Umbilical cord (tissue), 2 donors: Measurements from ENCODE around the gene C1S. TPM values are rescaled to one million over a fixed set of nuclear protein-coding genes. Genes with fewer than 3 reads are reported as not detected.
"Not testable (repeated sequence)": the region's sequence is repeated elsewhere in the genome, so short reads cannot be mapped to it uniquely, and the experiment has no call there.

Experiments
- DNase-seq: peaks from one replicate; pipeline ENCODE4 v3.0.0-alpha.2; 2015; ENCODE audit warnings: low spot score
- total RNA-seq: library from RNA; depleted of rRNA; stranded (reverse); fragments of >200 nt; gene quantifications from one replicate; pipeline ENCODE4 v1.2.3, GENCODE V29; 2014; ENCODE audit warnings: low replicate concordance; ENCODE audit not compliant: insufficient read depth

Gene C1S
- total RNA-seq, 1 donor from 2014 or later: 201 TPM

GRCh38 chr12:7046383-7047105 is 14.0 kb upstream of the C1S start:
- DNase-seq: no peak

DNA sequence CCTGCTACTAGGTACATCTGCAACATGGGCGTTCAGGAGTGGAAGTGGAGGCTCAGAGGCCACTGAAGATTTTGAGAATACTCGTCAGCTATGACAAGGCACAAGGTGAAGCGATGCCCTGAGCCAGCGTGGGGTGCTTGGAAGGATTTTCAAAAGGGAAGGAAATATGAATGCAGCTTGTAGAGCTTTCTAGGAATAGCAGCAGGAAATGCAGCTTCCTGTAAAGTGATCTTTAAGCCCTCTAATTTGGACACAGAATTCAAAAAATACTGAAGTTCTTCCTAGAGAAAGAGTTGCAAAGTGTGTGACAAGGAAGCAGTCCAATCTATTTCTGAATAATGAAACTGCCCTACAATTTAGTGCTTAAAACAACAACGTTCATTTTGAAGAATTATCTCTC is 13.2 kb upstream of the C1S start:
- no peak for DNase-seq

- not testable (repeated sequence) for DNase-seq
Measured at GRCh38 chr12:7049445-7049951, 11.0 kb upstream of the C1S start.

DNA sequence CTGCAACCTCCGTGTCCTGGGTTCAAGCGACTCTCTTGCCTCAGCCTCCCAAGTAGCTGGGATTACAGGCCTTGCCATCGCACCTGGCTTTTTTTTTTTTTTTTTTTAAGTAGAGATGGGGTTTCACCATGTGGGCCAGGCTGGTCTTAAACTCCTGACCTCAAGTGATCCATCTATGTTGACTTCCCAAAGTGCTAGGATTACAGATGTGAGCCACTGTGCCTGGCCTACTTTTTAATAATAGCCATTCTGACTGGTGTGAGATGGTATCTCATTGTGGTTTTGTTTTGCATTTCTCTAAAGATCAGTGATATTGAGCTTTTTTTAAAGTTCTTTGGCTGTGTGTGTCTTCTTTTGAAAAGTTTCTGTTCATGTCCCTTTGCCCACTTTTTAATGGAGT is 10.5 kb upstream of the C1S start:
- DNase-seq: not testable (repeated sequence)

- DNase-seq: no peak
Measured at GRCh38 chr12:7054925-7055324, 5.6 kb upstream of the C1S start.

- not testable (repeated sequence) for DNase-seq
Measured at GRCh38 chr12:7055736-7056135, 4.8 kb upstream of the C1S start.

DNA sequence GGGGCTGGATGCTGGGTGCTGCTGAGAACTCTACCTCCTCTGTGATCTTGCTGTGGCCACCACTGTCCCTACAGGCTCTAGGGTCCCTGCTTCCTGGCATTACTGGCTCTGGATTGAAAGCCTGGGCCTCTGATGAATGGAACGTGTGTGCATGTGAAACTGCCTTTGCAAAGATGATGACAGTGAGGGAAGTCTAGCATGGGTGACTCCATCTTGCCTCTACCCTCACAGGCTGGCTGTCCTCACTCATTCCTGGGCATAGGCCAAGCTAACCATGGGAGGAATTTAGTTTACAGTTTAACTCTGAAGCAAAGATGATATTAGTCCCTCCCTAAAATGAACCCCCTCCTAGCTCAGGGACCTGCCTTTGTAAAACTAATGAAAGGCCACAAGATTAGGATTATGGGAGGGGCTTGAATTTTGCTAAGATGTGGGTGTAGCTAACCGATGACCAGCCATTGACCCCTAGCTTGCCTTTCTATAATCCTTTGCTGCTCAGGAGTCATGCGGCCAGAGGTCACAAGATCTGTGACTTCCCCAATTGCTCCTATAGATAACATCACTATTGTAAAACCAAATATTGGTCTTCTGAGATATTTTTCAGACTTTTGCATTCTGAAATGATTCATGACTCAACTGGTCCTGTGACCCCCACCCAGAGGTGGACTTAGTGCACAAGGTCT is 2.2 kb upstream of the C1S start:
- DNase-seq: no peak

DNA sequence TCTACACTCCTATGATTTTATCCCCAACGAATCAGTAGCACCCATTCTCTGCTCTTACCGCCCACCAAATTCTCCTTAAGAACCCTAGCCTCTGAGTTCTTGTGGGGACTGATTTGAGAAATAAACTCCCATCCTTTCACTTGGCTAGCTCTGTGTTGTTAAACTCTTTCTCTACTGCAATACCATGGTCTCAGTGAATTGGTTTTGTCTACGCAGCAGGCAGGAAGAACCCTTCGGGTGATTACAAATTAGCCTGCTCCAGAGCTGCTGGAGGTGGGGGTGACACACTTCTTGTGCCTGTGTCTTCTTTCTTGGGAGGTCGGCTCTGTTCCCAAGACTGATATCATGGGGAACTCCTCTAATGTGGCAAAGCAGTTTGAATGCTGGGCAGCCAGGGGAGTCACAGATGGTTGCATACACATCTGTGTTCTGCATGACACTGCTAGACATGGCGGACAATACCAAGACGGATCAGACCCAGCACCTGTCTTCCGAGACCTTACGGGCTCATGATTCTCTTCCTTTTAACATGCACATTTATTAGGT is 1.6 kb upstream of the C1S start:
- no peak for DNase-seq

DNA sequence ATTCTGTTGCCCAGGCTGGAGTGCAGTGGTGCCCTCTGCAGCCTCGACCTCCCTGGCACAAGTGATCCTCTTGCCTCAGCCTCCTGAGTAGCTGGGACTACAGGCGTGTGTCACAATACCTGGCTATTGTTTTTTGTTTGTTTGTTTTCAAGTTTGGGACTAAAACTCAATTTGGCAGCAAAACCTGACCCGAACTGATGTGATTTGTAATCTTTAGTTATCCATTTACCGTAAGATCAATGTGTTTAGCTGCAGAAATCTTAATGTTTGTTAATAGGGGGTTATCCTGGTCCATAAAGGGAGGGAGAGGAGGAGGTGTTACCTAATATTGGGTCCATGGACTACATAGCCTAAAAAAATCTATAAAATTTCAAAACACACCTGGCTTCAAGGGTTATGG is 738 bp upstream of the C1S start:
- DNase-seq: no peak

- DNase-seq: no peak
Measured at GRCh38 chr12:7061138-7061537, 620 bp downstream of the C1S start.

DNA sequence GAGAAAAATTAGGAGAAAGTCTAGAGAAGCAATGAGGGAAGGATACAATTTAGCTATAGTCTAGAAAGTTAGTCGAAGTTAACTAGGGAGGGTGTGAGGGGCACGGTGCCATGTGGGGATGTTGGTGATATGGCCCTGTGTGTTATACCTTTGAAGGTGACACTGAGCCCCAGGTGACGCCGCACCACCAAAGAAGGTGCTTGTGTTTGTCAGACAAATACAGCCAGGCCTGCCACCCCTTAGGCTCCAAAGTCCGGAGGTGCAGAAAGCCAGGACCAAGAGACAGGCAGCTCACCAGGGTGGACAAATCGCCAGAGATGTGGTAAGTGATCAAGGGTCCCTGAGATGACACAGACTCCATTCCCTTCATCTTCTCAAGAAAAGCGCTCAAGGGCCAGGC is 1.1 kb downstream of the C1S start:
- no peak for DNase-seq

- DNase-seq: no peak
Measured at GRCh38 chr12:7064516-7064915, 4.0 kb downstream of the C1S start.

GRCh38 chr12:7065073-7065623 is 4.6 kb downstream of the C1S start:
- DNase-seq: no peak

DNA sequence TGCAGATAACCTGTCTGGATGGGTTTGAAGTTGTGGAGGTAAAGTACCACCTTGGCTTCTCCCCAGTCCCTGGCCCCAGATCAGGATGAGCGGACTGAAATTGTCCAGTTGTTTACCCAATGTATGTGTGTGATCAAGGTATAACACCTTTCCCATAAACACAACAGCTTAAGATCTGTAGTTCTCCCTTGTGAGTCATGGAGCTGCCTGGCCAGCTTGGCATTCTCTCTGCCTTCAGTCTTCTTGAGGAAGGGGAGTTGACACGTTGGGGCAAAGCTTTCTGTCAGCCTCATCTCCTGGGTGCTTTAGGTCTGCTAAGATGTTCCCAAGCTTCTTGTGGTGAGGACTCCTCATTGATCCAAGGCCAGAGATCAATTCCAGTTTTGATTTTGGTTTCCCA is 6.1 kb downstream of the C1S start:
- no peak for DNase-seq

DNA sequence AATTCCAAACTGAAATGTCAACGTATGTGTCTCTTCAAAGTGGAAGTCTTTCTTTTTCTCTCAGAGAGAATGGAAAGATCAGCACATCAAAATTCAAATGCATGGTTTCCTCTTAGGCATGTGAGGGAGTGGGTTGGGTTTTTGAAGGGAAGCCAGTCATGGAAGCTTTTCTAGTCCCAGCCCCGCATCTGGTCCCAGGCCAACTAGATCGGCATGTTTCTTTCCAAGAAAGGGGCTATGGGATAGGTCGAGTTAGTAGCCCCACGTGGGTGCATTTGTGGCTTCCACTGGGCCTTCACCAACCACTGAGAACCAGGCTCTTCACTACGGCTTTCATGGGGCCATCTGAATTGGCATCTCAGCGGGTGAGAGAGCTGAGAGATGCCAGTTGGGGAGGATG is 6.6 kb downstream of the C1S start:
- DNase-seq: no peak

- peak; percentile 69 for DNase-seq
Measured at GRCh38 chr12:7068240-7068993, 7.9 kb downstream of the C1S start.

- no peak for DNase-seq
Measured at GRCh38 chr12:7068994-7069346, 8.5 kb downstream of the C1S start.

DNA sequence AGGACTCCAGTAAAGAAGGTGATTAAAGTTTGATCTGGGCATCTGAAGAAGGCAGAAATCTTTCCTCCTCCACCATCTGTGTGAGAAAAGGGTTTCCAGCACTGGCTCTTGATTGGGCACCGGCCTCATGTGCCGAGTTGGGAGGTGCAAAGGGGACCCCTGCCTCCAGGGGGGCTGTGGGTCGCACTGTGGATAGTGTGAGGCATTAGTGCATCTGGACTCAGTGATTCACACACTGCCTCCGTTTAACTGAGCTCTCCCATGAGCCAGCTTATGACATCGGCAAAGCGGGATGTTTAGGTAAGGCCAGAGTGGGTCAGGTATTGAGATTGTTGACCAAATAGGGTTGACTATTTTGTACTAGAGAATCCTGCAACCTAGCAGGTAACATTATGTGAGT is 8.9 kb downstream of the C1S start:
- no peak for DNase-seq

- no peak for DNase-seq
Measured at GRCh38 chr12:7072035-7072434, 11.5 kb downstream of the C1S start.

DNA sequence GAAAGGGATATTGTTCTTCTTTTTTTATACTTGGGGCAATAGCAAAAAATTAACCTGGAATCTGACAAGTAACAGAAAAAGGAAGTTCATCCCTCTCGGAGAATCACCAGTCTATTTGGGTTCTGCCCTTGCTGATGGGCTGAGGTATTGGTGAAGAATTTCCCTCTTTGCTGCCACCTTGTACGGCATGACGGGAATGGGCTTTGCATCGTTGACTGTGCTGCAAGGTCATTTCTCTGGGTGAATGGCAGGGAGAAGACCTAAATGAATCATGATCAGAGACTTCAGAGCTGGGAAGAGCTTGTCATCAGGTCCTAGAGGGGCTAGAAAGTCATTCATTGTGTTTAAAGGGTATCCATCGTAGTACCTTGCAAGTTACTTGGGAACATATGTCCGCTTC is 12.0 kb downstream of the C1S start:
- DNase-seq: no peak

DNA sequence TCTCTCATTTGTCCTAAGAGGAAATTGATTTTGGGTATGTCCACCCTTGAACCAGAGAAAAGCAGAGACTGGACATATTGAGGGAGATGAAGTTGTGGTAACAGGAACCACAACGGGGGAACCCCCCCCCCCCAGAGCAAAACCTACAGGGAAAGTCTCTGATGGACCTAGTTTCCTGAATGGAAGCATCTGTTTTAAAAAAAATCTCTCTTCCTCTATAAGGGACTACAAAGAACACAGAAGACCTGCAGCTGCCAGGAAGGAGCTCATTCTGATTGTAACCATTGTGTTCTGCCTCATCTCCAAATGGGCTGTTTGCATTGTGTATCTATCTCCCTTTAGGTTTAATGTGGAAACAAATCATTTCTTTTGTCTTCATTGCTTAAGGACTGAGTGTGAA is 13.4 kb downstream of the C1S start:
- no peak for DNase-seq

DNA sequence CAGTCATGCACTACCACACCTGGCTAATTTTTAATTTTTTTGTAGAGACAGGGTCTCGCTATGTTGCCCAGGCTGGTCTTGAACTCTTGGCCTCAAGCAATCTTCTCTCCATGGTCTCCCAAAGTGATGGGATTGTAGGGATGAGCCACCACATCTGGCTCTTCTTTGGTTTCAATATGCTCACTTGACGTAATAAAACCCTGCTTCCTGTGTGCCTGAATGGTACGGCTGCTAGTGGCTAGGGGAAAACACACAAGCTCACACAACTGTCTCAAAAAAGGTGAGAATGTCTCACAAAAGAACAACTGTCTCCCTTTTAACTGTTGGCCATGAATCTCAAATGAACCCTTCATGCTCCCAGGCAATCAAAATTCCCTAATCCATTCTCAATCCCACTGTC is 15.0 kb downstream of the C1S start:
- DNase-seq: no peak
